ENCODE results near the gene GPX2.

- TF ChIP-seq CTCF (IDR thresholded peaks at IDR 0.05) (no peak), POLR2A (IDR thresholded peaks at IDR 0.05) (no peak), EP300 (IDR thresholded peaks at IDR 0.05) (no peak)
Measured at GRCh38 chr14:64946310-64947045, 3.9 kb upstream of the GPX2 start.
